Mucosa of stomach (tissue), 1 donor: Measurements from ENCODE around the gene TRMT10C.
"Not testable (repeated sequence)": the region's sequence is repeated elsewhere in the genome, so short reads cannot be mapped to it uniquely, and the experiment has no call there.

Experiments used
- H3K27me3 ChIP-seq: one replicate; pipeline ENCODE4 v1.7.0; 2013; ENCODE audit warnings: mild to moderate bottlenecking, low read length; ENCODE audit not compliant: control insufficient read depth, insufficient read depth
- H3K36me3 ChIP-seq: one replicate; pipeline ENCODE4 v1.7.0; 2013; ENCODE audit warnings: low read length; ENCODE audit not compliant: control insufficient read depth, insufficient read depth
- H3K4me1 ChIP-seq: one replicate; pipeline ENCODE4 v1.7.0; 2013; ENCODE audit warnings: mild to moderate bottlenecking, low read length; ENCODE audit not compliant: control insufficient read depth, insufficient read depth
- H3K4me3 ChIP-seq: one replicate; pipeline ENCODE4 v1.7.0; 2013; ENCODE audit warnings: low read length
- H3K9ac ChIP-seq: one replicate; pipeline ENCODE4 v1.7.0; 2013; ENCODE audit warnings: mild to moderate bottlenecking, low read length, moderate library complexity
- H3K9me3 ChIP-seq: one replicate; pipeline ENCODE4 v1.7.0; 2013; ENCODE audit warnings: mild to moderate bottlenecking, low read length, moderate library complexity; ENCODE audit not compliant: control insufficient read depth
- donor health status: Pancreatic carcinoma.

The TRMT10C gene

GRCh38 chr3:101611023-101611422, 49.4 kb downstream of the TRMT10C start:
- no peaks in the 10 kb centered on the region for H3K27me3 ChIP-seq
- no peaks in the 10 kb centered on the region for H3K4me1 ChIP-seq
- no peak overlapping the region for H3K4me3 ChIP-seq
- no peaks in the 10 kb centered on the region for H3K9me3 ChIP-seq
- H3K36me3 ChIP-seq: no peaks in the 10 kb centered on the region
- H3K9ac ChIP-seq: no peak overlapping the region

- H3K27me3 ChIP-seq, H3K4me1 ChIP-seq, H3K9ac ChIP-seq, H3K4me3 ChIP-seq, H3K36me3 ChIP-seq, H3K9me3 ChIP-seq: not testable (repeated sequence)
Measured at GRCh38 chr3:101613014-101613413, 51.3 kb downstream of the TRMT10C start.

GRCh38 chr3:101615525-101615924, 53.9 kb downstream of the TRMT10C start:
- Histone ChIP-seq H3K4me1 (no peaks in the 10 kb centered on the region), H3K36me3 (no peaks in the 10 kb centered on the region), H3K9me3 (no peaks in the 10 kb centered on the region), H3K27me3 (no peaks in the 10 kb centered on the region), H3K9ac (no peak overlapping the region), H3K4me3 (no peak overlapping the region)
